Measurements from ENCODE around the gene MEG3.

MEG3 gene

DNA sequence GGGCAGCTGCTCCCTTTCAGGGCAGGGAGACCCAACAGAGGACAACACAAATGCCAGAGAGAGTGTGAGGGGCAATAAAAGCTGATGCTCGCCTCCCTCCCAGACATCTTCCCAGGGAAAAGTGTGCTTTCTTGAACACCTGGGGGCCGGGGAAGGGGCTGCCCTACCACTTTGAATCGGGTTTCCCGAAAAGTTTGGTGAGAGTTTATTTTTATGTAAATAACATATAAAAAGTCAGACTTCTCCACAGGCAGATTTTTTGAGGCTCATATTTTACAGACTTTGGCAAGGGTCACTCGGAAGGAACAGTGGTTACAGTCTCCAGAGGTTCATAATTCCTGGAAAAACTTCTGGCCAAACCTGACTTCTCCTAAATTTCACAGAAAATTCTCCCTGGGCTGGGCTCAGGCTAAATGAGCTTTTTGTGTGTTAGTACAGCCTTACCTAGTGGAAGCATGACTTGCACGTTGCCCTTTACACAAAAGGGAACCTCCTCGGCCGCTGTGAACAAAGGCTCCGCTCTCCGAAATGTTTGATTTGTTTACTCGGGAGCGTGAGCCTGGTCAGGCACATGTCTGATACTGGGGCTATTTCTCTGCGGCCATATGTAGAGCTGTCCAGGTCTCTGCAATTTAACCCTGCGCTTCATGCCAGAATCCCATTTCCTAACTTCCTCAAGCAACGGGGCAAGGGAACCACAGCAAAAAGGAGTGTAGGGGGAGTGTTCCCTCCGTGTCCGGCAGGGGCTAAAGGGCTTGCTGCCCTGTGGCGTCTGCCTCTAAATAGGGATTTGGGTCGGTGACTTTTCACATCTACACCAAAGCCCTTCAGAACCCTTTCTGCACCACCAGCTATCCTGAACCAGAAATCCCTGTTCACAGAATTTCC, 74.2 kb downstream of the MEG3 start:
- DNase-seq, result no peak

DNA sequence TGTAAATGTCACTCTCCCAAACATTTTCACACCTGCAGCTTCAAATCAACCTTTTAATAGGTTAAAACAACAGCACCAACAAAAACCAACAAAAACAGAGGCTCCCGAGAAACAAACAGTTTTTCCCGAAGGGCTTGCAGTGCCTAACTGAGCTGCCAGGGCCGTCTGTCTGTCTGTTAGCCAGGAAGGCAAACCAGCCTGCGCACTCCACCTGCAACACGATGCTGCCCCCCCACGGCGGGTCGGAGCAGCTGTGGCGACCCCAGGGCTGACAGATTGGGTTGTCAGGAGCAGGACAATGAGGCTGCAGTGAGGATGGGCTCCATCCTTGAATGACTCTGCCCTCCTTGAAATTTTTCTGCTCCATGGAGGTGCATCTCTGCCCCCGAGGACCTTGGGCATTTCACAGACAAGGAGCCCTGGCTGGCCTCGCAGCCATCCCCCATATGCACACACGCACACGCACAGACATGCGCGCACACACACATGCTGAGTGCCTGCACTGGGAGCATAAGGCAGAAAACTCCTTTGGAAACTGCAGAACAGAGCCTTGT, 75.0 kb downstream of the MEG3 start:
- DNase-seq, result peak in 1 of 5 experiments; percentile 3

DNA sequence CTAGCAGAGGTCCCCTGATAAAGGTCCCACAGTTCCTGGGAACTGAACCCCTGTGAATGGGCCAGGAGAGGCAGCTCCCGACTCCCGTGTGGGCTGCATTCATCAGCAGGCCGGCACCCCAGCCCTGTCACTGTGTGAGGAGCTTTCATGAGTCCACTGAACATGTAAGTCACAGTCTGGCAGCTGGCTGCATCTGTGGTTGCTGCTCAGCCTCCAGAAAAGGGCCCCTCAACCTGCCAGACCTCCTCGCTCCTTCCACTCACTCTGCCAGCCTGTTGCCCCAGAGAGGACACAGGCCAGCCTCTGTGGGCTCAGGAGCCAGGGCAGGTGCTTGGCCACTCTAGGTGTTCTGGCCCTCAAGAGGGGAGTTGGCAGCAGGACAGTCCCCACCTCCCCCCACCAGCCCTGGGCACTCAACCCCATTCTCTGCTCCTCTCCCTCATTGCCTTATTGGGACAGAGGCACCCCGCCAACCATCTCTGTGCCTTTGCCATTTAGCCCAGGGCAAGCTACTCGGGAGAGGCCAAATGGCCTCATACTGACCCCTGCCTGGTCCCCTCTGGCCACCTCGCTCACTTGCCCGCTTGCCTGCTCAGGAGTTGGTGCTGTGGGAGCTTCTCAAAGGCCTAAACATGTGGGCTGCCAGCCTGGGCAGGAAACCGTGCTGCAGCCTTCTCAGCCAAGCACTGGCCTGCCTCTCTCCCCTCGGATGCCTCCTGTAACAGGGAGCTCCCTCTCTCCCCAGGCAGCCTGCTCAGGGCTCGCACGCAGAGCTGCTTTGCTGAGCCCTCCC, 75.7 kb downstream of the MEG3 start:
- no peak for DNase-seq

DNA sequence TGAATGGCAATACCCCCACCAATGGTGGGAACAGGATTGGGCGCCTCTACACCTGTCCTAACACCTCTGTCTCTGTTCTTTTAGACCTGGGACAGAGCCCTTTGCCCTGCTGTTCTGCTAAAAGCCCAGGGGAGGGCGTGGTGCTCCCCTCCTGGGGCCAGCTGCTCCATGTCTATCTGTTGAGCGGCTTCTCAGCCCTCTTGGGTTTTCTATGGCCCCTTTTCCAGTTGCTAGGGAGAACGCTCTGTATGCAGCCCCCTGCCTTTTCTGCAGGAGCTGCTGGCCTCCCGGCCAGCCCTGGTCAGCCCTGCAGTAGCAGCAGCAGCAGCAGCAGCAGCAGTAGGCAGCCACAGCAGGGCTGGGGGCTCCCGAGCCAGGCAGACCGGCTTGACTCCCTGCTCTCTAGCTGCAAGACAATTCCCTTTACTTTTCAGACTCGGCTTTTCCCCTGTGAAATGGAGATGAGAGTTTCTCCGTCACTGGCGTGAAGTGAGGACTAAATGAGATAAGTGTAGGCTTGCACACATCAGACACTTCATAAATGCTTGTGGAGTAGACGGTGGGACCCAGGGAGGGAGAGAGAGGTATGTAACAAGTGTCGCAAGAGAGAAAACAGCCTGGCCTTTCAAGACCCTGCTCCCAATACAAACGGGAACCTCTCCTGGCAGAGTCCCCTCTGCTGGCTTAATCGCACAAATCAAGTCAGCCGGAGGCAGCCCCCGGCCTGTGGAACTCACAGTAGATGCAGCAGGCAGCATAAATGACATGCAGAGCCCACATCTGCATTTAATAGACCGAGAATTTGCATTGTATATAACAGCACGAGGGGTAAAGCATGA, 76.6 kb downstream of the MEG3 start:
- no peak for DNase-seq

DNA sequence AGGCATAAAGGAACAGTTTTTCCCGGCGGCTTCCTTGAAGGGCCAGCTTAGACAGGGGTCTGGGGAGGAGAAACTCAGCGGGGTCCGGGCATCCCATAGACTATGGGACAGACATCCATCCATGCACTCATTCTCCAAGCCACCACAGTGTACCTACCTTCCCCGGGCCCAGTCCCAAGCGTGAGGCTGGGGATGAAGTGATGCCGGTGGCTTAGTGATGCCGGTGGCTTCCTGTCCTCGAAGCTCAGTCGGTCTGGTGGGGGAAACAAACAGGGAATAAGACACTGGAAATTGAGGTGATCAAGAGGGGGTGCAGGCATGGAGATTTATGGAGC, 77.2 kb downstream of the MEG3 start:
- no peak for DNase-seq

DNA sequence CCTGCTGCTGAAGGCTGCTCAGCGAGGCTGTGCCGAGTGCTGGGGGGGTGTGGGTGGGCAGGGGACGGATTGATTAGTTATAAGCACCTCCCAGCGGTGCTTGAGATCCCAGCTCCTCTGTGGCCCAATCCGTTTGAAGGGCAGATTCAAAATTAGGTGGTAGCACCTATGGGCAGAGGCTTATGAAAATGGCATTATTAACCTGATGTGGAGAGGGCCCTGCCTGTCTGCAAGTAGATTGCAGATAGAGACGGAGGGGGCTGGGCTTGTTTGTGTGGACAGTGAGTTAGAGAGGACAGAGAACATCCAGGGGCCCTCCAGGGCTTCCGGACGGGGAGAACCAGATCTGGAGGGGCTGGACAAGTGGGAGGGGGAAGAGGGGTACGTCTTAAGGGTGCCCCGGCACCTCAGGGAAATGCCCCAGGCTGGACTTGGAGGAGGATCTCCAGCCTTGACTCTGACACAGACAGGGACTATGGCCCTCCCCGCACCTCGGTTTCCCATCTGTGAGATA, 77.8 kb downstream of the MEG3 start, which contains the start of gene RTL1:
TSS of gene RTL1 (minus strand) at position 51 of the 514 bp plus-strand sequence. CDS start 18,934 bp downstream, outside the sequence.
- DNase-seq, result no peak

DNA sequence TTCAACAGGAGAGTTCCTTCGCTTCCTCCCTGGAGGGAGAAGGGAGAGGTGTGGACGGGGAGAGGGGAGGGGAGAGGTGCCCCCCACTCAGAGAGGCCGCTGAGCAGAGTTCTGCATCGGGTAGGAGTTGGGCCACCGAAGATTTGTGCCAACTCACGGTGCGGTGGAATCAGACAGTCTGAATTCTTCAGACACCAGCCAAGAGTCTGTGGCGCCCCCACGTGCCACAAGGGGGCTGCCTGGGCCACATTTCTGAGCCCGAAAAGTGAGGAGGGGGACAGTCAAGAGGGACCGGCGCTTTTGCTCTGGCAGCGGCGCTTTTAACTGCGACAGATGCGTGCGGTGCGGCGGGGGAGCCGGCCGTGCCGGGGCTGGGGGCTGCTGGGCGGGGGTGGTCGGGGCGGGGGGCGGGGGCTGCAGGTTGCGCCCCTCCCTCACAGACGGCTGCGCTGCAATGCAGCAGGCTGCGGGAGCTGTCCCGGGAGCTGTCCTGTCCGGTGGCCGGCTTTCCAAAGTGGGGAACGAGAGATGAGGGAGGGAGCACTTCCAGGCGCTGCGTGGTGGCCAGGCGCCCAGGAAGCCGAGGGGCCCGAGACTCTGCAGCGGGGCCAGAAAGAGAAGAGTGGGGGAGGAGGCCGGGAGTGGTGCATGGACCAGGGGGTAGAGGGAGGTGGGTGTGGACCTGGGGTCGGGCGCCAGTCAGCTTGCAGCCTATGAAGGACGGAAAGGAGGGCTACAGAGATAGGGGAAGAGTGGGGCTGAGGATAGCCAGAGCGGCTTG, 78.6 kb downstream of the MEG3 start:
- DNase-seq, result no peak

DNA sequence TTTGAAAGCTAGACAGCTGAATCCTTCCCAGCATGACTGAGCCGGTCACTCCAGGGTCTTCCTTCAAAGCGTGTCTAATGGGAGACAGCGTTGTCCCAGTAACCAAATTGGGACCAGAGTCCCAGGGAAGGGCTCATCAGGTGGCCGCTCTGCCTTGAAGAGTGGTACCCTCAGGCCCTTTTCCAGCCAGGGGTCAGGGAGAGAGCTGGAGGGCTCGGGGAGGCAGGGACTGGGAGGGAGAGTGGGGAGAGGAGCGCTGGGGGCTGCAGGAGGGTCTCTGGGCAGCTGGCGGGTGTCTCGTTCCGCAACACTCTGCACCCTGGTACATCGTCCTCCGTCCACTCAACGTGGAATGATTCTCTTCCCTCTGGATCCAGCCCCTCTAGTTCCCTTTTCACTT, 79.2 kb downstream of the MEG3 start:
- DNase-seq, result no peak

DNA sequence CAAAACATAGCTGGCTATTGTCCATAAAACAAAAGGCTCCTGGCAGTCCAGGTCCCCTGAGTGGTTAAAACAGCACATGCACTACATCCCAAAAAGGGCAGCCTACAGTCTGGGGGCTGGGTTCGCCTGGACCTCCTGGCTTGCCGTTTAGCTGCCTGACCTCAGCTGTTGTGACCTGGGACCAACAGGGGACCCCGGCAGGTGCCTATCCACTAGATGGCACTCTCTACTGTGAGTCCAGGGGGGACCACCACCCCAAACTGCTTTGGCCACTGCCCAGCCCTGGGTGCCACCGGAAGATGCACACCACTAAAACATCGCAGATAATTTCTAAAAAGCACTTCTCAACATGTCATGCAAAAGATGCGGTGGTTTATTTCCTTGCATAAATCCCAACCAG, 80.5 kb downstream of the MEG3 start:
- DNase-seq, result no peak

DNA sequence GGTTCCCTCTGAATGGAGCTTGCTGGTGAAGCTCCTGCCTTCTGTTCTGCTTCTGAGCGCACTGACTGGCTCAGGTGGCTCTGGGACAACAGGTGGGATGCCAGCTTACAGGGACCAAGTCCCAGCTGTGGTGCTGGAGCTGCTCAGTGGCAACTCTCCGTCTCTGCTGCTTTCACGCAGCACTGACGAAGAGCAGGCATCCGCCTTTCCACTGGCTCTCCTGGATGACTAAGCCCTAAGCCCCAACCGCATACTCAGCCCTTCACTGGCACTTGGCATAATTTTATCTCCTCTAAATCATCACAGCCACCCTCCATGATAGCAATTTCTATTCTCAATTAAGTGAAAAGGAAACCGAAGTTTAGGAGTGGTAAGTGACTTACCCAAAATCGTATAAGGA, 81.3 kb downstream of the MEG3 start:
- no peak for DNase-seq

DNA sequence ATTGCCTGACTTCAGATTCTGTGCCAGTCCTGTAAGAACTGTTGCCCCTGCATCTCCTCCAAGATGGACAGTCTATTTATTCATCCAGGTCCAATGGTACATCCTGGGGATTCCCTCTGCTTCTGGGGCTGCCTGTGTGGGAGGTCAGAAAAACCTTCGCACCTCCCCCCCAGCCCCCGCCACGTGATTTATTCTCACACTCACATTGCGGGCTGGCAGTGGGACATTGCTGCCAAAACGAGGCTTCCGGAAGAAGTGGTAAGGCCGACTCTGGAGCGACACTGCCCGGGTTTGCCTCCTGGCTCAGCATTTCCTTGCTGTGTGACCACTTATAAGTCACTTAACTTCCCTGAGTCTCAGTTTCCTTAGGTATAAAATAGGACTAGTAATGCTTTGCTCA, 83.5 kb downstream of the MEG3 start:
- DNase-seq, result no peak

Data from T-helper 2 cell (primary cell).